DLD1 (cell line): ENCODE results near the gene OR1F1.
"Not testable (repeated sequence)": the region's sequence is repeated elsewhere in the genome, so short reads cannot be mapped to it uniquely, and the experiment has no call there.

Experiments used
- in situ Hi-C: cut with HindIII; loops from 2 replicates; pipeline ENCODE4 v1.10.0; 2017; ENCODE audit warnings: low sequenced_read_pairs

Gene OR1F1

DNA sequence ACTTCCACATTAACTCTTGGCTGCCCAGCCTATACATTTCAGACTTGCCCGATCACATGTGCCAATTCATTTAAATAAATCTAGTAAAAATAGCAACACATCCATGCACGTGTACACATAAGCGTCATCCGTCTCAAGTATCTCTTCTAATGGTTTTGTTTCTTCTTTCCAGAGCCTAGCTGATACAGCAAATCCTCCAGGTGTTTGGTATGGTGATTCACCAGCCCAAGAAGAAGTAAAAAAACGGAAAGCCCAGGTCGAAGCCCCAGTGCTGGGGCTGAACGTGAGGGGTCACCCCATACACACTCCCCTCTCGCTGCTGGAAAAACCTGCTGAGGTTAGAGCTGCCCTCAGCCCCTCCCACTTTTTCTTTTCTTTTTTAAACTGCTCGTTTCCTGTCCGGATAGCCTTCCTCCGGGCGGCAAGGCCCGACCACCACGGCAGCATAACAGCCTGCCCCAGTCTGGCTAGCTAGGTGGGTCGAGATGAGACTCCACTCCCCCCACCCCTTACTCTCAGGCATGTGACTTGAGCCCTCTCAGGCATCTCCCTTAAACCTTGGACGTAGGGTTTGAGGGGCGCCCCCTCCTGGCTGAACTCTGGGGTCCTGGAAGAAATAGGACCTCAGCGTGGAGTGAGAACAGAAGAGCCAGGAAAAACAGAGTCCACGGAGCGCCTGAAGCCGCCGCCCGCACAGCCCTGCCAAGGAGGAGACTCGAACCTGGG, 13.9 kb upstream of the OR1F1 start:
- in situ Hi-C loops: no loop called here

DNA sequence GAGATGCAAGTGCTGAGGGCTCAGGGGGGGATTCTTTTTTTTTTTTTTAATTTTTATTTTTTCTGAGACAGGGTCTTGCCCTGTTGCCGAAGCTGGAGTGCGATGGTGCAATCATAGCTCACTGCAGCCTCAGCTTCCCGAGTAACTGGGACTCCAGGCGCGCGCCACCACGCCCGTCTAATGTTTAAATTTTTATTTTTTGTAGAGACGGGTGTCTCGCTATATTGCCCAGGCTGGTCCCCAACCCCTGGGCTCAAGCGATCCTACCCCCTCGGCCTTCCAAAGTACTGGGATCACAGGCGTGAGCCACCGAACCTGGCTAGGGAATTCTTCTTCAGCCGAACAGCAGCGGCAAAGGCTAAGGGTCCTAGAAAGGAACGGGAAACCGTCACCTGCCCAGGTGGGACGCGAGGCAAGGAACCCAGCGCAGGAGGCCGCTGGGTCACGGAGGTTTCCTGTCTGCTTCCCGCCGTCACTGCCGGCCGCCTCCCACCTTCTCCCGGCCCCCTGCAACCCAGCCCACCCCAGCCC, 13.3 kb upstream of the OR1F1 start:
- in situ Hi-C loops: no loop called here

DNA sequence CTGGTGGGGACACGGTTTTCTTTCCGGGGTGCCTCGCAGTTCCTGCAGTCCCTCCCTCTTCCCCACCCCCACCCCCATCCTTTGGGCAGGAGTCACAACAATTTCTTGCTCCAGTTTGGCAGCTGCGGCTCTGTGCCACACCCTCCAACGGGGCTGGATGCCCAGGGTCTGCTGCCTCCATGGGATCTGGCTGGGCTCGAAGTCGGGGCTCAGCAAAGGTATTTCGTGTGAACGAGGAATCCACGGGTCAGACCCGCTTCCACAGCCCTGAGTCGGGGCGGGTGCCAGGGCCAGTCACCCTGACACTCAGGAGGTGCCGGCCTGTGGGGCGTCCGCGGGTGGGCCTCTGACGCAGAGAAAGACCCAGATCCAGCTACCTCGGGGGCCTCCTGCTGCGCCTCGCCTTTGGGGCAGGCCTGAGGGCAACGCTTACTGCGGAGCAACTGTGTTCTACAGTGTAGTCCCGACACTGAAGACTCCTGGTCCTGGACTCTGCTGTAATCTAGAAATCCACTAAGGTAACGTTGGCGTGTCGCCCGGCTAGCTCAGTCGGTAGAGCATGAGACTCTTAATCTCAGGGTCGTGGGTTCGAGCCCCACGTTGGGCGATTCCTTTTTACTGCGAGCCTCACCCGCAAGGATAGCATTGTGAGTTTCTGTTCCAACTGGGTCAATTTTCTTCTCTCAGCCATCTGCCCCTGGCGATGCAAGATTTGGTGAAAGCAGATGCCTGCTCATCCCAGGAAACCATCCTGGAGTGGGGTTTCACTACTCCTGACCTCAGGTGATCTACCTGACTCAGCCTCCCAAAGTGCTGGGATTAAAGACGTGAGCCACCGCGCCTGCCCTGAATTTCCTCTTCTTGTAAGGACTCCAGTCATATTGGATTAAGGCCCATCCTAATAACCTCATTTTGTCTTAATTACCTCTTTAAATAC, 12.6 kb upstream of the OR1F1 start:
- in situ Hi-C loops: no loop called here

DNA sequence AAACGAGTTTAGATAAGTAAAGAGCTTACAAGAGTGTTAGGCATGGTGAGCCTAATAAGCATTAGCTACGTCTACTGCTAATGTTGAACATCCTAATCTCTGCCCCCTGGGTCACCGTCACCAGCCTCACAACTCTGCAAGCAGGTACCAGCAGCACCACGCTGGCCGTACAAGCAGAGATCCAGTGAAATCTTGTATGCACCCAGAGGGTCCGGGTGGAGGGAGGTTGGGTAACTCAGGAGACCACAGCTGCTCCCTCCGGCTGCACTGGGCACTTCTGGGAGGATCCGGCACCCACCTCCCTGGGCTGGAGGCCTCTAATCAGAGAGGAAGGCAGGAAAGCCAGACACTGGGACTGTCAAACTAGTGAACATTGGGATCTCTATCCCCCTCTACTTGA, 8.4 kb upstream of the OR1F1 start:
- in situ Hi-C loops: no loop called here

DNA sequence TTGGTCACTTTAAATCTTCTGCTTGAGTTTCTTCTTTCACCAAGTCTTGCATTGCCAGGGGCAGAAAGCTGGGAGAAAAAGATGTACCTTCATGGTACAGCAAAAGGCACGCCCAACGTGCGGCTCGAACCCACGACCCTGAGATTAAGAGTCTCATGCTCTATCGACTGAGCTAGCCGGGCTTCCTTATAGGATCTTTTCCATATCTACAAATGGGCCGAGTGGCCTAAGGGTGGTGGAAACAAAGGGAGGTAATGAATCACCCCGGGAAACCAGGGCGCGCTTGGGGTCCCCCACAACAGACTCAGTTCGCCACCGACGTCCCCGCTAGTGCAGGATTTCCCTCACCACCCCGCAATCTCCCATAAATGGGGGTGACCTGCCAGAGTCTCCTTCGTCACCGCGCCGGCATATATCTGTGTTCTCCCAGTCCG, 7.5 kb upstream of the OR1F1 start:
- in situ Hi-C loops: no loop called here

DNA sequence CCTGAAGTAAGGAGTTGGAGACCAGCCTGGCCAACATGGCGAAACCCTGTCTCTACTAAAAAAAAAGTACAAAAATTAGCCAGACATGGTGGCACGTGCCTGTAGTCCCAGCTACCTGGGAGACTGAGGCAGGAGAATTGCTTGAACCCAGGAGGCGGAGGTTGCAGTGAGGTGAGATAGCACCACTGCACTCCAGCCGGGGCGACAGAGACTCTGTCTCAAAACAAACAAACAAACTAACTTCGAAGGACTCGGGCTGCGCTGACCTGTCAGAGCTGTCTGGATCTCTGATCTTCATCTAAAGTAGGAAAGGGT, 5.8 kb upstream of the OR1F1 start:
- in situ Hi-C loops: not testable (repeated sequence)

DNA sequence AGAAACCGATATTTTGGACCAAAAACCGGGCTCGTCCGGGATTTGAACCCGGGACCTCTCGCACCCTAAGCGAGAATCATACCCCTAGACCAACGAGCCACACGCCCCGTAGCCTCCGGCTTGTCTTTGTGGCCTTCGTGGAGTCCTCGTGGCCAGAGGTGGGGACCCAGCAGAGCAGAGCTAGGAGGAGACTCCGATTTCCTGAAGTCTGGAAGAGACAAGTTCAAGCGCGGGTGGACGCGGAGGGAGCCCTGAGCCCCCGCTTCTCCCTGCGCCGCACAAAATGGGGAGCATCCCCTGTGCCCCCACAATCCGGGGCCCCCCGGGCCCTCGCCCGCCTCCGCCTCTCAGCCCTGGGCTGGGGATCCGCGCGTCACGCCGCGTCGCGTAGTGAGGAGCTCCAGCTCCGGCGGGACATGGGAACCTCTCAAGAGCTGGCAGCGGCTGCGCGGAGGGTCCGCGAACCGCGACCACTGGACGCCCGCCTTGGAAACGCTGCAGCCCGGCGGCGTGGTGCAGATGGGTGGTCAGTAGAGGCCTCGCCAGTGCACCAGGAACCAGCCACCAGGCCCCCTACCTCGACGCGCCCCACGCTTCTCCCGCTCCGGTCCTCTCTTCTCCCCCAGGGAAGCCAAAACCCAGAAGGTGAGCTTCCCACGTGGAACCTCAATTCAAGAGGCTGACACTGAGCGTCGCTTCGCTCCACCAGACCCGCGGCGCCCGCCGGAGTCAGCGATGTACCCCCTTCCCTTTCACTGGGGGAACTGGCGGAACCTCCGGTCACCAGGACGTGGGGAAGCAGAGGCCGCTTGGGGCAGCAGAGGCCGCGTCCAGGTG, 5.2 kb upstream of the OR1F1 start:
- in situ Hi-C loops: no loop called here

DNA sequence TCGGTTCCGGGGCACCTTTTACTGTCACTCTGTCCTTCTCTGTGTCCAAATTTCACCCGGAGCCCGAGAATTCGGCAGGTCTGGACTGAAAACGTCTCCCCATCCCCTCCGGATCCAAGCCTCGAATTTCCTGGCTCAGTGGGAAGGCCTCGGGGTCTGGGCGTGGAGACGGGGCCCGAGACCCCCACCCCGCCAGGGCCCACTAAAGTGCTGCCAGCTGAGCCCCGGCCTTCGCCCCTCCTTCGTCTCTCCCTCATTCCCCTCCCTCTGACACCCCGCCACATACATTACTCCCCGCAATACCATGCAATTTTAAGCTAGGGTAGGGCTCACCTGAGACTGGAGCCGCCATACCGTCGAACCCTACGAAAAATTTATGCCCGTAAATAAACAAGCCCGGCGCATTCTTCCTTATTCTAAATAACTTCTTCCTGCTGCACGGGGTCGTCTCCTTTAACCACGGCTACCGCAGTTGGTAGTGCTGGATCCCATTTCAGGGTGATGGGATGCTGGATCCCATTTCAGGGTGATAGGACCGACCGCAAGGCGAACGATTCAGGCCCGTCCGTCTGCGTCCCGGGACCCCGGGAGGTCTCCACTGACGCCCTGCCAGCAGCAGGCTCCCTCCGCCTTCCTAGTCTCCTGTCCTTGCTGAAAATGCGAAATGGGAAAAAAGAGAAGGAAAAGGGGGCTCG, 4.4 kb upstream of the OR1F1 start:
- in situ Hi-C loops: no loop called here

DNA sequence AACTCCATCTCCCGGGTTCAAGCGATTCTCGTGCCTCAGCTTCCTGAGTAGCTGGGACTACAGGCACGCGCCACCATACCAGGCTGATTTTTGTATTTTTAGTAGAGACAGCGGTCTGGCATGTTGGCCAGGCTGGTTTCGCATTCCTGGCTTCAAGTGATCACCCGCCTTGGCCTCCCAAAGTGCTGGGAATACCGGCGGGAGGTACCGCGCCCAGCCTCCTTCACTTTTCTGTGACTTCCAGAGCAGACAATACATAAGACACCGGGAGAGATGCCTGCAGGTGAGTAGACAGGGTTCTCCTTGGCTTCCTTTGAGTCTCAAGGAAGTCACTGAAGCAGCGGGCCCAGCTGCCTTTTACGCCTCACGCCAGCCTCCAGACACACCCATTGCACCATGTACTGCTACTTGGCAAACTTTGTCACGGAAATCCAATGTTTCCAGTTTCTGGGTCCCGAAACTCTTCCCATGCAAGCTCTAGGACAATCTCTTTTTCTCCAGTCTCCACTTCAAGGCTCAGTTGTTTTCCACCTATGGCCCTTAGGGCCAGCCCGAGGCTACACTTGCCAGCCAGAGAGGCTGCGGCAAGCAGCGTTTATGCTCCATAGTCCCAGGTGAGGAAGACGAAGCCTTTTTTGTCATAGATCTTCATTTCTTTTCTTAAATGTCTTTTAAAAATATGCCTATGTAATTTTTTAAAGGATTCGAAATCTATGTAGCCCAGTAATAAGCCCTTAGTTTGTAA, 886 bp upstream of the OR1F1 start:
- in situ Hi-C loops: no loop called here

DNA sequence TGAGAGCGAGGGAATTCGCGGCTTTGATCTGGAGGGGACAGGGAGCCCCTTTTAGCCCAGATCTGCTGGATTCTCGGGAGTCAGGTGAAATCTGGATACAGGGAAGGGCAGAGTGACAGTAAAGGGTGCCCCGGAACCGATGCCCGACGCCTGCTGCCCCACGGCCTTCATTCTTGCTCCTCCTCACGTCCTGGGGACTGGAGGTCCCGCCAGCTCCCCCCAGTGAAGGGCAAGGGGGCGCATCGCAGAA, 596 bp downstream of the OR1F1 start:
- in situ Hi-C loops: no loop called here

DNA sequence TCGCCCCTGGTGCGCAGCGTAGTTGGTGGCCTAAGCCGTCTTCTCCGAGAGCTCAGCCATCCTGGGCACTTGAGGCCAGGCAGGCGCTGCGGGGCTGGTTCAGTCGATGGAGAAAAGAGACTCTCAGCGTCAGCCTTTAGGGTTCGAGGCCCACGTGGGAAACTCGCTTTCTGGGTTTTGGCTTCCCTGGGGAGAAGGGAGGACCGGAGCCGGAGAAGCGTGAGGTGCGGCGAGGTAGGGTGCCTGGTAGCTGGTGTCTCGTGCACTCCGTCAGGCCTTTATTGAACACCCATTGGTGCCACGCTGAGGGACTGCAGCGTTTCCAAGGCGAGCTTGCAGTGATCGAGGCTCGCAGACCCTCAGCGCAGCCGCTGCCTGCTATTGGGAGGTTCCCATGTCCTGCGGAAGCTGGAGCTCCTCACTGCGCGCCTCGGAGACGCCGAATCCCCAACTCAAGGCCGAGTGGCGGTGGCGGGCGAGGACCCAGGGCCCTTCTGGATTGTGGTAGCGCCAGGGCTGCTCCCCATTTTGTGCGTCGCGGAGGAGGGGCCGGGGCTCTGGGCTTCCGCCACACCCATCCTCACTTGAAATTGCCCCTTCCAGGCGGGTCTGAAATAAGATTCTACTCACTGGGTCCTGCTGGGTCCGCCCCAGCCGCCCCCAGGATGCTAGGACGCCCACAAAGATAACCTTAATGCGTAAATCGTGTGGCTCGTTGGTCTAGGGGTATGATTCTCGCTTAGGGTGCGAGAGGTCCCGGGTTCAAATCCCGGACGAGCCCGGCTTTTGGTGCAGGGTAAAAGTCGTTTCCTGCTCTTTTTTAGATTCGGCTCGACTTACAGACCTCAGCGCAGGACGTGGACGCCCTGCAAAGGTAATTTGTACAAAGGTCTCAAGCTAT, 1.2 kb downstream of the OR1F1 start:
- in situ Hi-C loops: no loop called here

DNA sequence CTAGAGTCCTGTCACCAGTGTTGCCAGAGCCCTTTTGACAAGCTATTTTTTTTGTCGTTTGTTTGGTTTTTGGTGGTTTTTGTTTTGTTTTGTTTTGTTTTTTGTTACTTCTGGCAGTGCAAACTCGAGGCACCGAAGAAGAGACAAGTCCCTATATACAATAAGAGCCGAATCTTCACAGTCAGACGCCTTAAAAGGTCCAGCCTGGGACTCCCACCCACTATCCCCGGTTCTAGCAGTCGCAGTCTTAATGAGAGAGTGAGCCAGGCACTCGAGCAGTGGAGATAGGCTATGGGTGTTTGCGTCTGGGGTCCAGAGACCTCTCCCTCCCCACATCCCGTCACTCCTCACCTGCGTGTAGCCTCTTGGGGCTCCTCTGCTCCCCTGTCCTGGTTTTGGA, 1.9 kb downstream of the OR1F1 start:
- in situ Hi-C loops: no loop called here

DNA sequence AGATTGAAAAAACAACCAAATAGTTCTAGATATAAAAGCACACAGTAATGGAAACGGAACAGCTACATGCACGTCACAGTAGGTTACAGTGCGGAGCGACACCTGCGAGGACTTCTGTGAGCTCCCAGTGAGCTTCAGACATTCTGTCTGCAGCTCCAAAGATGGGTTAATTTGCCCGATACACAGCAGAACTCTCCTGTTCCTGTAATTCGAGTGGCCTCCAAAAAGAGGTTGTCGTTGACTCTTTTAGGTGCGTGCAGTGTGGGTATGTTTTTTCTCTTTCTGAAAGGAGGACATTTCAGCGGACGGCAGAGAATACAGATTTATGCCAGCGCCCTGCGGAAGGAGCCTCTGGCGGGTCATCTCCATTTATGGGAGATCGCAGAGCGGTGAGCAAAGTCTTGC, 2.9 kb downstream of the OR1F1 start:
- in situ Hi-C loops: no loop called here

DNA sequence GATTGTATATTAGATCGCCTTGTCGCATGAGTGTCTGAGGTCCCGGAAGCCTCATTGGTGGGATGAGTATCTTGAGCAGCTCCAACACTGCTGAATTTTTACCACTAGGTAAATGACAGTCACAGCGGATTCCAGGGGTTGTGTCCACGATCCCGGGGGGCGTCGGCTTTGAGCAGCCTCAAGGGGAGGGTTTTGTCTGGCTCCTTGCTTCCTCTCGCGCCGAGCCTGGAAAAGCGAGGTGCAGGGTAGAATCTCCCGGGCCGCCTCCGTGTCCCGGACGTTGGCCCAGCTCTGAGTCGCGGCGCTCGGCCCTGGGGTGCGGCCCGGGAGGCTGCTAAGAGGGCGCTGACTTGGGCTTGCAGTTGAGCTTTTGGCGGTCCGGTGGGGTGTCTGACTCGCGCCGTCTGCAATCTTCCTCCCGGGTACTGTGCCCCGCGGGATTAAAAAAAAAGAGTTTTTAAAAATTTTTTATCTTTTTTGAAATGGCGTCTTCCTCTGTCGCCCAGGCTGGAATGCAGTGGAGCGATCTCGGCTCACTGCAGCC, 4.5 kb downstream of the OR1F1 start:
- in situ Hi-C loops: no loop called here

DNA sequence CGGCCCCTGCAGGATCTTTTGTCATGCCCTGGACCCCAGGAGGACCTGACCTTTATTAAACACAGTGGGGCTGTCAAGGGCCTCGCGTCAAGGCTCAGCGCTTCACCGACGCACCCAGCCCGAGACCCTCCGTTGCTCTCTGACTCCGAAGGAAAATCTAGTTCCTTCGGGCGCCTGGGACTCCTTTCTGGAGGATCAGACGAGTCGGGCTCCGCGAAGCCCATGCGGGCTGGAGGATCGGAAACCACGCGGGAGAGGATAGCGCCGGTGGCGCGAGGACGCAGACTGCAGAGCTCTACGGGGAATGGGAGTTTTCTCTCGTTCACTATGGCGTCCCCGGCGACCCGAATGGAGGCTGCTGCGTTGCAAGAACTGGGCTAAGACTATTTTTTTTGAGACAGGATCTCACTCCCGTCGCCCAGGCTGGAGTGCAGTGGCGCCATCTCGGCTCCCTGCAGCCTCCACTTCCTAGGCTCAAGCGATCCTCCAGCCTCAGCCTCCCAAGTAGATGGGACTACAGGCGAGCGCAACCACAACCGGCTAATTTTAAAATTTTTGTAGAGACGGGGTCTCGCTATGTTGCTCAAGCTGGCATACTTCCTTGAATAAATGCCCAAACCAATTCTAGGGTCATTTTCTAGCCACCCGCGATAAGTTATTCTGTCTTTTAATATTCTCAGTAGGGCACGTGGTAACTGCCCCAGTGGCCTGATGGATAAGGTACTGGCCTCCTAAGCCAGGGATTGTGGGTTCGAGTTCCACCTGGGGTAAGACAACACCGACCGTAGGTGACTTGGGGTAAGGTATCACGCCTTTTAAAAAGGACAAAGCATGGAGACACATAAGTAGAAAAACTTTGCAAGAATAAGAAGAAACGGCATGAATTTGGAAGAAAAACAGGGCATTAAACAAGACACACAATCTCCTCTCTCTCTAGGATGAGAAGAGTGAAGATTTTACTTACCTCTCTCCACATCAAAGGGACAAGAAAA, 5.5 kb downstream of the OR1F1 start:
- in situ Hi-C loops: no loop called here

DNA sequence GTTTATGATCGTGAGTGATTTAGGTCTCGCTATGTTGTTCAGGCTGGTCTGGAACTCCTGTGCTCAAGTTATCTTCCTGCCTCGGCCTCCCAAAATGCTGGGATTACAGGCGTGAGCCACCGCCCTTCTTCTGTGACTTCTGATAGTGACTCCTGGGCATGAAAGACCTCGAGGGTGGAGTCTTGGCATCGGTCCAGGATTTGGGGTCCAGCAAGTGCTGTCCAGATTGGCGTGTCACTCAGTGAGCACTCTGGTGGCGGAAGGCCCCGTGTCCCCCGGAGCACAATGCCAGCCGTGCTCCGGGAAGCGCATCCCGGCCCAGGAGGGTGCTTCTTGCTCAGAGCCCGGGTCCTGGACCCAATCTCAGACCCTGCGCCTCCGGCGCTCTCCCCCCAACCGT, 6.8 kb downstream of the OR1F1 start:
- in situ Hi-C loops: no loop called here

DNA sequence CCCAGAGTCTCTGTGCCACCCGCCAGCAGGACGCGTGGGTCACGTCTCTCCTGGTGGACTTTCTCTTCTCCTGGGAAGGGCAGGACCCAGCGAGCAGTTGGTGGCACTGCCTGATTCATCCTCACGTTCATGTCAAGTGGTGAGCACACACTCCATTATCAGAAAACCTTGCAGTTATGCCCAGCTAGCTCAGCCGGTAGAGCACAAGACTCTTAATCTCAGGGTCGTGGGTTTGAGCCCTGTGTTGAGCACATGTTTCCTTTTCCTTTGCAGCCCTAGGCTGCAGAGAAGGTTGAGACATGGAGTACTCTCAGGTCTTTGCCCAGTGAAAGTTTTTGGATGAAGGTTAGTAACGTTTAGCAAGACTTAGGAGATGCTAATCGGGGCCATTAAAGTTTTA, 8.0 kb downstream of the OR1F1 start:
- in situ Hi-C loops: no loop called here
